BLaER1 (cell line): ENCODE measurements around the gene FNDC3B.

Source experiments
- H3K27ac ChIP-seq: shearing (Covaris generic); formaldehyde crosslinking; 2 replicates; pipeline ENCODE4 v1.8.1; 2022
- H3K27me3 ChIP-seq: shearing (Covaris generic); formaldehyde crosslinking; 2 replicates; pipeline ENCODE4 v1.8.1; 2022
- H3K36me3 ChIP-seq: shearing (Covaris generic); formaldehyde crosslinking; 2 replicates; pipeline ENCODE4 v1.8.1; 2022
- H3K4me1 ChIP-seq: shearing (Covaris generic); formaldehyde crosslinking; 2 replicates; pipeline ENCODE4 v1.8.1; 2022
- H3K4me2 ChIP-seq: shearing (Covaris generic); formaldehyde crosslinking; 2 replicates; pipeline ENCODE4 v1.8.1; 2022
- H3K4me3 ChIP-seq: shearing (Covaris generic); formaldehyde crosslinking; 2 replicates; pipeline ENCODE4 v1.8.1; 2022
- H3K9ac ChIP-seq: shearing (Covaris generic); formaldehyde crosslinking; 2 replicates; pipeline ENCODE4 v1.8.1; 2022
- H3K9me3 ChIP-seq: shearing (Covaris generic); formaldehyde crosslinking; 2 replicates; pipeline ENCODE4 v1.8.1; 2022
- H4K20me1 ChIP-seq: shearing (Covaris generic); formaldehyde crosslinking; 2 replicates; pipeline ENCODE4 v1.8.1; 2022
- Cebpa-rat ChIP-seq: shearing (Covaris generic); IDR thresholded peaks from 2 replicates; pipeline ENCODE4 v1.8.1; 2022

FNDC3B gene

DNA sequence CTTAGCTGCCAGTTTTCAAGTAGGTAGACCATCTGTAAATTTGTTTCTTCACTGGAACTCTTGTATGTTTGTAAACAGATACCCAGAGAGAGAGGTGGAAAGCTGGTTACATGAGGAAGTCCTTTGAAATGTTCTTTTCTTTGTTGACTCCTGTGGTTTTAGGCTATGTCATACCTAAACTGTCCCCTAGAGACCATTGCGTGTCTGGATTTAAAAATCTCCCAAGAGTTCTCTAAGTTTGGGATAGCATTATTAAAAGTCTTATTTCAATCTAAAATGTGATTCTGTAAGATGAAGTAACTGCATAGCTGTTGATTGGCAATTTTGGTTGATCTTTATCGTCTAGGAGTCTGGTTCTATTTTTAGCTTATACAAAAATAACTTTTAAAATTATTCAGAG is 281.7 kb downstream of the FNDC3B start:
- H3K27ac ChIP-seq: no peak overlapping the region
- H3K4me1 ChIP-seq: peaks cover 16% of the 10 kb centered on the region
- peak overlapping the region; percentile 0; the same call in 1 of the 2 replicates for H3K4me2 ChIP-seq
- no peak overlapping the region for H3K9ac ChIP-seq
- no peaks in the 10 kb centered on the region for H3K27me3 ChIP-seq
- H4K20me1 ChIP-seq: no peaks in the 10 kb centered on the region
- no peak overlapping the region for H3K4me3 ChIP-seq
- peaks cover 74% of the 10 kb centered on the region for H3K36me3 ChIP-seq
- H3K9me3 ChIP-seq: no peaks in the 10 kb centered on the region
- TF ChIP-seq Cebpa-rat: no peak

DNA sequence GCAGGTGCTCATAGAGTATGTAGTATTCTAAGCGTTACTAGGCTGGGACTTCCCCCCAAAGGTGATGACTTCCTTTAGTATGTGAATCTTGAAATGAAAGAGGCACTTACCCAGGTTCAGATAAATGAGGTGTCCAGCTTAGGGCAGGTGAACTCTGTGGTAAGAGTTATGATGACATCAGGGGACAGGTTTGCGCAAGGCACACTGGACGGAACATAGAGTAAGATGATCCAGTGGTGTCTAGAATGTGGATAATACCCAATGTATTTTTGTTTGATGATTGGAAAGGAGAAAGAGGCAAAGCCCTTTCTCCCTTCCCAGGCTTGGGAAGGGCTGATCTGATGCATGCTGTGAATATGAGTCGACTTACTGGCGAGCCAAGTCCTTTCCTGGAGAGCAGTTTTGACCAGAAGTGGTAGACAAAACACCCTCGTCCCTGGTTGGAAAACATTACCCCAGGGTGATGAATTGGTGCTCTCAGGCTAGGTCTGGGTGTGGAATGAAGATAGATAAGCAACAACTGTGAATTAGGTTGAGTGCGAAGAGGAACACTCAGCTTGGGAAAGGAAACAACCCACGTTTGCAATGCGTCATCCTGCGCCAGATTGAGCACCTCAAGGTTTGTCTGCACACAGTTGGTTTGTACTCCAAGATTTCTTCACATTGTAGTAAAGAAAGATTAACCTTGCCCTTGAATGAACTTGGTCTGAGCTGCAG is 284.7 kb downstream of the FNDC3B start:
- Histone ChIP-seq H3K9me3 (no peaks in the 10 kb centered on the region), H3K27me3 (no peaks in the 10 kb centered on the region), H4K20me1 (no peaks in the 10 kb centered on the region), H3K4me3 (no peak overlapping the region), H3K36me3 (peaks cover 57% of the 10 kb centered on the region), H3K4me2 (no peak overlapping the region), H3K9ac (no peak overlapping the region), H3K4me1 (peaks cover 11% of the 10 kb centered on the region), H3K27ac (no peak overlapping the region)
- no peak for TF ChIP-seq Cebpa-rat

DNA sequence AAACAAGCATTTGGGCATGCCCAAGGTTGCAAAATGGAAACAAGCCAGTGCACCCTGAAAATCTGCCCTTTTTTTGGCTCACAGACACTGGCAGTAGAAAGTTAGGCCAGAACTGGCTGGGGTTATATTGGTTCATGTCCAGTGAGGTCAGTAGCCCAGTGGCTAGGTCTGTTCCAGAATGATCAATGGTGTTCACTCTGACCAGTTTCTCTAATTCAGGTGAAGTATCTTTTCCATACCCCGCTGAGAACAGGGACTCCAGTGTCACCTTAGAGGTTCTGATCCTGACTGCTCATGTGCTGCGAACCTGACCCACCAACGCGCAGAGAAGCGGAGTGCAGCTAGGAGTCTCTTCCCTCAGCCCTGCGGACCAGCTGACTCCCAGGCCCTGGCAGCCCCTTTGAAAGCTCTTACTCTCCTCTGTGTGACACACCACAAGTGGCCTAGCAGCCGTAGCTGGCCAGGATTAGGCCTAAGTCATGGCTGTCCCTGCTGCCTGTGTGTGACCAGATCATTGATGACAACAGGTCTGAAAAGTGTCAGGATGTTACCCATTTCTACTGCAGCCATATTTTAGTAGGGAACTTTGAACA is 285.3 kb downstream of the FNDC3B start:
- peaks cover 11% of the 10 kb centered on the region for H3K4me1 ChIP-seq
- no peak overlapping the region for H3K4me2 ChIP-seq
- no peaks in the 10 kb centered on the region for H4K20me1 ChIP-seq
- H3K36me3 ChIP-seq: peaks cover 59% of the 10 kb centered on the region
- no peaks in the 10 kb centered on the region for H3K27me3 ChIP-seq
- H3K9ac ChIP-seq: no peak overlapping the region
- H3K4me3 ChIP-seq: no peak overlapping the region
- H3K9me3 ChIP-seq: no peaks in the 10 kb centered on the region
- TF ChIP-seq Cebpa-rat: no peak
- no peak overlapping the region for H3K27ac ChIP-seq

DNA sequence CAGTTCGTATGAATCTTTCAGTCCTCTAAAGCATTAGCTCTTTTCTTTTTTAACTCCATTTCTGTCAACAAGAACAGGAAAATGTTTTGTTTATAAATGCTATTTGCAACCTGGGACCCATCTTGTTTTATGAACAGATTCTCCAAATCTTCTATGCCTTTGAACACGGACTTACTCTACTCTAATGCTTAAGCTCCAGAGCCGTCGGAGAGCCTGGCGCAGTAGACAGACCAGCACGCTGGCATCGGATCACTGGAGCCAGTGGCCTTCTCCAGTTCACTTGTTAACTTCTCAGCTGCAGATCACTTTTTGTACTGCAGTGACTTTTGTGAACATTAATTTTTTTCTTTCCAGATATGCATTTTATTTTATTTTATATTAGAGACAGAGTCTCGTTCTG is 286.1 kb downstream of the FNDC3B start:
- Histone ChIP-seq H3K9me3 (no peaks in the 10 kb centered on the region), H4K20me1 (no peaks in the 10 kb centered on the region), H3K9ac (no peak overlapping the region), H3K4me3 (no peak overlapping the region), H3K4me1 (peaks cover 9% of the 10 kb centered on the region), H3K36me3 (peaks cover 59% of the 10 kb centered on the region), H3K27ac (no peak overlapping the region), H3K4me2 (no peak overlapping the region), H3K27me3 (no peaks in the 10 kb centered on the region)
- TF ChIP-seq Cebpa-rat: no peak

DNA sequence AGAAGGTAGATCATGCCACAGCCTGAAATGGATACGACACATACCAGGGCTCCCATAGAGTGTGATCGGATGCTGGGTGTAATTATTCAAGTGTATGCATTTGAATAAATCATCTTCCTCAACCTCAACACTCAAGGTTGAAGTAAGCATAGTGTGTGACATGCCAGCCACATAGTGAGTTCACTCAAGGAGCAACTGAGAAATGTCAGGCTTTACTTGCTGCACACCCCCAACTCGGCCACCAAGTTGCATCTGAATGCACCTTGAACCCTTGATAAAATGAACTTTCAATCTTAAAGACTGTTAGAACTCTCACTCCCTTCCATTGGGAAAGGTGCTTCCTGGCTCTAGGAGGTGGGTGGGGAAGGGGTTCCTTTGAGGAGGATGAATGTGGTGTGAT is 287.6 kb downstream of the FNDC3B start:
- no peak for TF ChIP-seq Cebpa-rat
- H3K27ac ChIP-seq: no peak overlapping the region
- no peak overlapping the region for H3K4me2 ChIP-seq
- no peaks in the 10 kb centered on the region for H3K4me1 ChIP-seq
- peaks cover 72% of the 10 kb centered on the region for H3K36me3 ChIP-seq
- no peaks in the 10 kb centered on the region for H3K27me3 ChIP-seq
- H3K4me3 ChIP-seq: no peak overlapping the region
- H3K9ac ChIP-seq: no peak overlapping the region
- H4K20me1 ChIP-seq: no peaks in the 10 kb centered on the region
- no peaks in the 10 kb centered on the region for H3K9me3 ChIP-seq

DNA sequence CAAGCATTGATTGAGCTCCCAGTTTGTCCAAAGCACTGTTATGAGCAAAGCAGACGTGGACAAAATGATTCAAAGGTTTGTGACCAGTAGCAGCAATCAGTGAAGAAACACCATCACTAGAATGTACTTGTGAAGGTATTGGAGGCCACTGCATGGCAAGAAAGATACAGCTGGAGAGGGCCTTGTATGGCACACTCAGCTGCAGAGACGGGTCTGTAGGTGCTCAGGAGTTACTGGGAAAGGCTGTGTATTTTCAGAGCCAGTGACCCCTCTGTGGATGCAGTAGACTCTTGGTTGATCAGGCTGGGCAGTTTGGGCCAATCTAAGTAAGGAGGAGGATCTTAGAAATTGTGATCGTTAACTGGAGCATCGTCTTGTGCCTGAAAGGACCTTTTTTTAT is 288.9 kb downstream of the FNDC3B start:
- Histone ChIP-seq H3K4me1 (no peaks in the 10 kb centered on the region), H3K9me3 (no peaks in the 10 kb centered on the region), H3K4me3 (no peak overlapping the region), H4K20me1 (no peaks in the 10 kb centered on the region), H3K27me3 (no peaks in the 10 kb centered on the region), H3K4me2 (no peak overlapping the region), H3K36me3 (peaks cover 78% of the 10 kb centered on the region), H3K27ac (no peak overlapping the region), H3K9ac (no peak overlapping the region)
- no peak for TF ChIP-seq Cebpa-rat

DNA sequence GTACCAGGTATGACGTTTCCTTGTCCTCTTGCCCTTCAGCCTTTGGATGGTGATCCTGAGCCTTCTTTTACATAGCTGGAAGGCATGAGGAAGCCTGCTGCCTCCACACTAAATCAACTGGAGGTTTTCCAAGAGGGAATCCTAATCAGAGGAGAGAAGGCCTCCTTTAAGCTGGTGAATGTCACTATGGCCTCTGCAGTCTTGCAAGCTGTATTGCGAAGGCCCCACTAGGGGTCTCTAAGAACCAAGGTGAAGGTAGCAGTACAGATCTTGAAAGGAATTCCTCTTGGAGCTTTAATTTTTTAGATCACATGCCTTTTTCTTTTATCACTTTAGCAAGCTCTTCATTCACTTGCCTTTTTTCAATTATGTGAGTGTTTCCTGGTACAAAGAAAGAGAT is 289.7 kb downstream of the FNDC3B start:
- H3K4me3 ChIP-seq: no peak overlapping the region
- TF ChIP-seq Cebpa-rat: no peak
- H3K4me2 ChIP-seq: no peak overlapping the region
- no peaks in the 10 kb centered on the region for H3K9me3 ChIP-seq
- no peak overlapping the region for H3K27ac ChIP-seq
- H3K36me3 ChIP-seq: peaks cover 78% of the 10 kb centered on the region
- no peaks in the 10 kb centered on the region for H3K27me3 ChIP-seq
- H3K9ac ChIP-seq: no peak overlapping the region
- no peaks in the 10 kb centered on the region for H3K4me1 ChIP-seq
- H4K20me1 ChIP-seq: no peaks in the 10 kb centered on the region

DNA sequence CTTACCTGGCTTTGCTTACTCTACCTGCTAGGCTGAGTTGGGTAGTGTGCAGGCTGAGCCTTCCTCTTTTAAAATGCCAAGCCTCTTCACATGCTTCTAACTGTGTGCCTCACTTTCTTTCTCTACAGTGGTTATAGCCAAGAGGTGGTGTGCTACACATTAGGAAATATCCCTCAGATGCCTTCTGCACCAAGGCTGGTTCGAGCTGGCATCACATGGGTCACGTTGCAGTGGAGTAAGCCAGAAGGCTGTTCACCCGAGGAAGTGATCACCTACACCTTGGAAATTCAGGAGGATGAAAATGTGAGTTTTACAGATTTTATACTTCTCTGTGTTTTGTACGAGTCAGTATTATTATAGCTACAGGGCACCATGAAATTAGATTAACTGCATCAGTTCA is 291.0 kb downstream of the FNDC3B start:
- no peak overlapping the region for H3K4me2 ChIP-seq
- H3K27ac ChIP-seq: no peak overlapping the region
- no peak overlapping the region for H3K9ac ChIP-seq
- no peaks in the 10 kb centered on the region for H3K4me1 ChIP-seq
- TF ChIP-seq Cebpa-rat: no peak
- H4K20me1 ChIP-seq: no peaks in the 10 kb centered on the region
- H3K9me3 ChIP-seq: no peaks in the 10 kb centered on the region
- no peaks in the 10 kb centered on the region for H3K27me3 ChIP-seq
- H3K36me3 ChIP-seq: peaks cover 72% of the 10 kb centered on the region
- H3K4me3 ChIP-seq: no peak overlapping the region

DNA sequence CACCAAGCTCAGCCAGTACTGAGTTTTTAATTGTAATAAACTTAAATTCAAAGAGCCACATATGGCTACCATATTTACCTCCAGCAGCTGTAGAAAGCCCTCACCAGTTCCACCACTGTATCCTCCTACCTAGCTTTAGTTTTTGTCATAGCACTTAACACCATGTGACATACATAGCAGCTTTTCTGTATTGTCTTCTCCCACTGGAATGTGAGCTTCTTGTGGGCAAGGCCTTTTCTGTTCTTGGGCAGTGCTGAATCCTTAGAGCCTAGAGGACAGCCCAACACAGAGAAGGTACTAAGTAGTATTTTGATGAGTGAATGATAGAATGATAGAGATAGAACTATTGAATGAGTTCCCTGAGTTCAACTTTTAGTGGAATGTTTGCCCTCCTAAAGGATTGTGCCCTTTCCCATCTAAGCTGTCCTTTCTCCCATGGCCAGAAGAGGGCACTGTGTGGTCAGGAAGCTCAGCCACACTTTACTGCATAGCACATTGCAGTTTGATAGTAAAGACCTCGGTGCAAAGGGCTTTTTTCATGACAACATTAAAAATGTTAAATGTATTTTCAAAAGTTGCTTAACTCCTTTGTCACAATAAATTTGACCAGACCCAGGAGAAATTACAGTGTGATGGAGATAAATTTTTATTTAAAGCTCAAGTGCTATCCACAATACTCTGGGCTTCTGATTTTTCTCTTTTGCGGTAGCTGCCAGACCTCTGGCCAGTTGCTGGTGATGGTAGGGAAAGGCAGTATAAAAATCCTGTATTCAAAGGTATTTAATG is 293.1 kb downstream of the FNDC3B start:
- Histone ChIP-seq H3K36me3 (peaks cover 70% of the 10 kb centered on the region), H3K4me1 (no peaks in the 10 kb centered on the region), H3K27ac (no peak overlapping the region), H4K20me1 (no peaks in the 10 kb centered on the region), H3K4me3 (no peak overlapping the region), H3K9me3 (no peaks in the 10 kb centered on the region), H3K4me2 (no peak overlapping the region), H3K9ac (no peak overlapping the region), H3K27me3 (no peaks in the 10 kb centered on the region)
- no peak for TF ChIP-seq Cebpa-rat

DNA sequence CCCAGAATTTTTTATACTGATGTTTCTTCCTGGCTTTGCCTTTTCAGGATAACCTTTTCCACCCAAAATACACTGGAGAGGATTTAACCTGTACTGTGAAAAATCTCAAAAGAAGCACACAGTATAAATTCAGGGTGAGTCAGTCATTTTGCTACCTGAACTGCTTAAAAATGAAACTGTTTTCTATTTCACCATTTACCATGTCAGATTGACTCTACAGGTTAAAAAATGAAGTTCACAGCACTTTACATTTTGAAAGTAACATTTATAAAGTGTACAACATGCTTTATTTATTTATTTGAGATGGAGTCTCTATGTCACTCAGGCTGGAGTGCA is 293.6 kb downstream of the FNDC3B start:
- TF ChIP-seq Cebpa-rat: no peak
- Histone ChIP-seq H4K20me1 (no peaks in the 10 kb centered on the region), H3K9me3 (no peaks in the 10 kb centered on the region), H3K27ac (no peak overlapping the region), H3K27me3 (no peaks in the 10 kb centered on the region), H3K4me2 (no peak overlapping the region), H3K4me3 (no peak overlapping the region), H3K36me3 (peaks cover 75% of the 10 kb centered on the region), H3K4me1 (no peaks in the 10 kb centered on the region), H3K9ac (no peak overlapping the region)
